Measurements from ENCODE around the gene TMEM169.
"Not testable (repeated sequence)": the region's sequence is repeated elsewhere in the genome, so short reads cannot be mapped to it uniquely, and the experiment has no call there.

The TMEM169 gene

GRCh38 chr2:216071111-216071851 lies 10.4 kb upstream of the TMEM169 start:
- DNase-seq (ENCODE audit: low read depth): no peak

GRCh38 chr2:216072473-216072872 lies 9.2 kb upstream of the TMEM169 start:
- no peak for DNase-seq (ENCODE audit: low read depth)

- no peak for DNase-seq (ENCODE audit: low read depth)
These were observed 7.9 kb upstream of the TMEM169 start for GRCh38 chr2:216073773-216074172.

GRCh38 chr2:216074380-216074779 lies 7.3 kb upstream of the TMEM169 start:
- no peak for DNase-seq (ENCODE audit: low read depth)

DNA sequence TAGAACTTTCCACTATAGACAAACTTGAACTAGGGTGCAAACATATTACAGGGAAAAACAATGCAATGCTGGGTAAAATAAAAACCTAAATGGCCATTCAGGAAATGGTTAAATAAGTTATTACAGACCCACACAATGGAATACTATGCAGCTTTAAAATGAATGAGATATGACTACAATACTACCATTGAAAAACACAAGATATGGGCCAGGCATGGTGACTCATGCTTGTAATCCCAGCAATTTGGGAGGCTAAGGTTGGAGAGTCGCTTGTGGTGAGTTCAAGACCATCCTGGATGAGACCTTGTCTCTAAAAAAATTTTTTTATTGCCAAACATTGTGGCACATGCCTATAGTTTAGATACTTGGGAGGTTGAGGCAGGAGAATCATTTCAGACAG lies 6.9 kb upstream of the TMEM169 start:
- no peak for DNase-seq (ENCODE audit: low read depth)

GRCh38 chr2:216075510-216076485 lies 5.9 kb upstream of the TMEM169 start:
- DNase-seq (ENCODE audit: low read depth): no peak

- no peak for DNase-seq (ENCODE audit: low read depth)
These were observed 2.9 kb upstream of the TMEM169 start for GRCh38 chr2:216078776-216079175.

DNA sequence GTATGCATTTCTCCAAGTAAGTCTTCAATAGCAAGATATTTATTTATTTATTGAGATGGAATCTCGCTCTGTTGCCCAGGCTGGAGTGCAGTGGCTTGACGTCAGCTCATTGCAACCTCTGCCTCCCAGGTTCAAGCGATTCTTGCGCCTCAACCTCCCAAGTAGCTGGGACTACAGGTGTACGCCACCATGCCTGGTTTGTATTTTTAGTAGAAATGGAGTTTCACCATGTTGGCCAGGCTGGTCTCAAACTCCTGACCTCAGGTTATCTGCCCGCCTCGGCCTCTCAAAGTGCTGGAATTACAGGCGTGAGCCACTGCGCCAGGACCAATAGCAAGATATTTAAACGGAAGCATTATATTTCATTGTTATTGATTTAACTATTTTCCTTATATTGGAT lies 1.7 kb upstream of the TMEM169 start:
- DNase-seq (ENCODE audit: low read depth): not testable (repeated sequence)

GRCh38 chr2:216081012-216081411 lies 707 bp upstream of the TMEM169 start:
- no peak for DNase-seq (ENCODE audit: low read depth)

DNA sequence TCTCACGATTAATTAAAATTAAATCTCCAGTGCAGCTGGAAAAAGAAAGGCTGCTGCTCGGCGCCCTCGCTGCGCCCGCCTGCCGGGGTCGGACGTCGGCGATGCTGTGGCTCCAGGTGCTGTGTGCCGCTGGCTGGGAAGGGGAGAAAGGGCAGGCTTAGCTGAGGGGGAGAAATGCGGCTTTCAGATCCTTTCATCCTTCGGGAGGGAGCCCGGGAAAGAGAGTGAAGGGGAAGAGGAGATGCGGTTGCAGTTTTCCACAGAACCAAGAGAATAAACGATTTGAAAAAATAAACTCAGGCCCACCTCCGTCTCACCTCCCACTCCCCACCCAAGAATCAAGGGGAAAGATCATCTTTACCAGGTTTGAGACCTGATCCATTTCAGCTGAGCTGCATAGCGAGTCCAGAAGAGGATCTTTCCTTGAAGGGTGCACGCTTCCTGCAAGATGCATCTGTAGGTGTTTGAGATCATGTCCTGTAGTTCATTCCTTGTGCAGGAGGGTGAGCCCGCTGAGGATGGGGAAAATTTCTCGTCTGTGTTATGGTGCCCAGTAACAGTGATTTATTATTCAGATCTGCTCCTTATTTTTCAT lies 495 bp downstream of the TMEM169 start:
- no peak for DNase-seq (ENCODE audit: low read depth)

GRCh38 chr2:216082805-216083204 lies 1.1 kb downstream of the TMEM169 start:
- DNase-seq (ENCODE audit: low read depth): no peak

GRCh38 chr2:216083464-216084281 lies 2.0 kb downstream of the TMEM169 start:
- DNase-seq (ENCODE audit: low read depth): no peak

GRCh38 chr2:216084547-216084946 lies 2.8 kb downstream of the TMEM169 start:
- no peak for DNase-seq (ENCODE audit: low read depth)

DNA sequence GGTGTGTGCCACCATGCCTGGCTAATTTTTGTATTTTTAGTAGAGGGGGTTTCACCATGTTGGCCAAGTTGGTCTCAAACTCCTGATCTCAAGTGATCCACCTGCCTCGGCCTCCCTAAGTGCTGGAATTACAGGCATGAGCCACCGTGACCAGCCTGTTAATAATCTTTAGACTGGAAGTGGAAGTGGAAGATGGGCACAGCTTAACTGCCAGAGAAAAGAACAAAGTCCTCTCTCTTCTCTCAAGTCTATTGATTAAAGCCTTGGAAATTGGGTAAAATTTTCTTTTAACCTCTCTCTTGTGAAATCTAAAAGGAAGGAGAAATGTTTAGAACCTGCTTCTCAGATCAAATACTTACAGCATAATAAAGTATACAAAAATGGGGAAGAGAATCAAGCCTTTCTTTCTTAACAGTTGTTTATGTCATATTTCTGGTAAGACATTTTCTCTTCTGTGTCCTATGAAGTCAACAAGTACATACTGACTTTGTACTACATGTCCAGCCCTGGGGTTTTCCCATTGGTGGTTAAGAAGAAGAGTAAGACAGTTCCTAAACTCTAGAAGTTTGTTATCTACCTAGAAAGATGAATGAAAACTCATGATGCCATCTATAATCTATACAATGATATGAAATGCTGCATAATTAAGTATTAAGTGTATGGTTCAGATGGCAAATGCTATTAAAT lies 4.6 kb downstream of the TMEM169 start:
- DNase-seq (ENCODE audit: low read depth): no peak

GRCh38 chr2:216090369-216090786 lies 8.7 kb downstream of the TMEM169 start:
- DNase-seq (ENCODE audit: low read depth): no peak

DNA sequence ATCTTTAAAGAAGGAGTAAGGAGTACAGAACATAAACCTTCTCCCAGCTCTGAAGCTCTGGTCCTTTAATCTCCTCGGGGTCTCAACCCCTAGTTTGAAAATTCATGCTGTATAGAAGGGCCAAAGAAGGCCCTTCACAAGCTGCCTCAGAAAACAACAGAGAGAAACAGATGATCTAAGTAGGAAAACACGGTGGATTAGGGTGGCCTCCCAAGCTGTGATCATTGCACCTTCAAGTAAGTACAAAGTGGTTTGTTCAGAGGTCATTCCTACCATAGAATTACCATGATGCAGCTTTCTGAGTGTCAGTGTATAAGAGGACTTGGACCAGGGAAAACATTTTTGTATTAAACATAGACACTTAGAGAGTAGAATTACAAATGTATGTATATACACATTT lies 10.9 kb downstream of the TMEM169 start:
- no peak for DNase-seq (ENCODE audit: low read depth)

GRCh38 chr2:216094701-216095100 lies 13.0 kb downstream of the TMEM169 start:
- DNase-seq (ENCODE audit: low read depth): no peak

- DNase-seq (ENCODE audit: low read depth): no peak
These were observed 17.0 kb downstream of the TMEM169 start for GRCh38 chr2:216098421-216099334.

- no peak for DNase-seq (ENCODE audit: low read depth)
These were observed 19.4 kb downstream of the TMEM169 start for GRCh38 chr2:216101109-216101508.

DNA sequence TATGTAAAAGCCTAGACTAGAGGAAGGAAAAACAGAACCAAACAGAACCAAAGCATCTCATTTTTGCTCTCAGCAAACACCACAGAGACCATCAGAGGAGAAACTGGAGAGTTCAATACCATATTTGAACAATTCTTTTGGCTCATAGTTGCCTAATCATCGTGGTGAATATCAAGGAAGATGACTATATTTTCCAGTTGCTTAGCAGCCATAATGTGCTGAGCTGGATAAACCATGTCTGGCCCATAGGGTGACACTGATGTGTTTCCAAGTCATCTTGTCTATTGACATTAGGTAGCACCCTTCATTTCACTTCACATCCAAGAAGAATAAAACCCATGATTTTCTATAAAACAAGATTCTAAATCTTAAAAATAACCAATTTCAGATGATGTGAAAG lies 21.5 kb downstream of the TMEM169 start:
- no peak for DNase-seq (ENCODE audit: low read depth)

All from stimulated activated CD4-positive, alpha-beta T cell treated with anti-CD3 and anti-CD28 coated beads, Interleukin-2, amount 100 ng/mL, for 4 hours (primary cell).